KOPT-K1 (cell line): ENCODE results near the gene DLST.

Experiments
- H3K27ac ChIP-seq: fragments of 200-600 bp; sonication (generic); 2 replicates; pipeline ENCODE4 v1.5.1; 2016; ENCODE audit warnings: antibody characterized with exemption, mild to moderate bottlenecking, low read depth, low read length; ENCODE audit not compliant: poor library complexity, severe bottlenecking
- H3K36me3 ChIP-seq: fragments of 200-600 bp; sonication (generic); 2 replicates; pipeline ENCODE4 v1.5.1; 2017; ENCODE audit warnings: antibody characterized with exemption, mild to moderate bottlenecking, low read length, moderate library complexity; ENCODE audit not compliant: insufficient read depth
- H3K9me3 ChIP-seq: fragments of 200-600 bp; sonication (generic); 2 replicates; pipeline ENCODE4 v1.5.1; 2017; ENCODE audit warnings: antibody characterized with exemption, low read length, mild to moderate bottlenecking; ENCODE audit not compliant: insufficient read depth, poor library complexity, severe bottlenecking

The DLST gene

GRCh38 chr14:74945261-74945851 is 63.6 kb downstream of the DLST start:
- no peak overlapping the region for H3K27ac ChIP-seq
- H3K36me3 ChIP-seq, result no peaks in the 10 kb centered on the region
- H3K9me3 ChIP-seq, result no peaks in the 10 kb centered on the region

DNA sequence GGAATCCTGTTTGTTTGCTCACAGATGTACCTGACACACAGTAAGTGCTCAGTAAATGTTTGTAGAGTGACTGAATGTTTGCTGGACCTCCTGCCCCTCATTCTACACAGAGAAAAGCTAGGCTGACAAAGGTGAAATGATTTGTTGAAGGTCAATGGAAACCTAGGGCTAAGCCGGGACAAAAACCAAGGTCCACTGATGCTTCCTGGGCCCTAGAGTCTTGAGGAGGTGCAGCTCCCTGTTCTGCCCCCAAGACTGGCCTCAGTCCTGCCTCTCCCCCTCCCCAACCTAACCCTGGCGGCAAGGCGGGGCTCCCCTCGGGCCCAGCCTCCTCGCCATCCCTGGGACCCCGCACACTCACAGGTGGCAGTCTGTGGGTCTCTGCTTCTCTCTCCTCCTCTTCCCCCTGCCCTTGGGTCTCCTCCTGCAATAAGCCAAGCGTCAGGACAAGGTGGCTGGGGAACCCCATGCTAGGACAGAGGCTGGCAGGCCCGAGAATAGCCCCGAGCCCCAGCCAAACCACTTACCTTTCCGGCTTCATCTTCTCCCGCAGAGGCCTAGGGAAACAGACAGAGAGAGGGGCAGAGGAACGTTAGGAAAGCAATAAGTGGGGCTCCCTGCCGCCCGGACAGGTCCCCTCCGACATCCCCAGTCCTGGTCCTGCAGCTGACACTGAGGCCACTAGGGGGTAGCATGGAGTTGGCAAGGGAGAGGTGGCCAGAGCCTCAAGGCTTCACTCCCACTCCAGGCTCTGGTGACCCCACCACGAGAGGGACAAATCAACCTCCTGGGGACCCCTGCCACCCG is 64.3 kb downstream of the DLST start:
- no peaks in the 10 kb centered on the region for H3K36me3 ChIP-seq
- H3K27ac ChIP-seq, result no peak overlapping the region
- H3K9me3 ChIP-seq, result no peaks in the 10 kb centered on the region

DNA sequence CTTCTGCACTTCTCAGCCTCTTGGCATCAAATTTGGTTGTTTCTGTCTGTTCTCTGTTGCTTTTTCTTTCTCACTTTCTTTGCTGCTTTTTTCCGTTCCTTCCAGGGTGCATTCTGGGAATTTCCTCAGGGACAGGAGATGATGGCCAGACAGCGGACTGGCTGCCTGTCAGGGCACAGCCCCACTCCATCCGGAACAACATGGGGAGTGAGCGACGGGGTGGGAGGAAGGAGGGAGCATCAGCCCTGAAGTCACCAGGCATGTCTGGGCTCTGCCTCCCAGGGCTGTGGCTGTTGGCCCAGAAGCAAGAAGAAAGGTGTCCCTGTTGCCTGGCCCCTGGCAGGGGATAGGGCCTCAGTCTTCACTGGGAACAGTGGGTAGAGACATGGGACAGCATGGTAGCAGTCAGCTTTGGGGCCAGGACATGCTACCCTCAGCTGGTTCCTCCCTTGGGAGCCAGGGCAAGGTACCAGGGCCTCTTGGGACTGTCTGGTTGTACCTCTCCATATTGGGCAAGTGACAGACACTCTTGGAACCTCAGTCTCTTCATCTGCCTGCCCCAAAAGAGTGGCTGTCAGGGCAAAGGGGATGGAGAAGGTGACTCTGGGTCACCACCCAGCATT is 65.1 kb downstream of the DLST start:
- H3K9me3 ChIP-seq, result no peaks in the 10 kb centered on the region
- no peak overlapping the region for H3K27ac ChIP-seq
- no peaks in the 10 kb centered on the region for H3K36me3 ChIP-seq

DNA sequence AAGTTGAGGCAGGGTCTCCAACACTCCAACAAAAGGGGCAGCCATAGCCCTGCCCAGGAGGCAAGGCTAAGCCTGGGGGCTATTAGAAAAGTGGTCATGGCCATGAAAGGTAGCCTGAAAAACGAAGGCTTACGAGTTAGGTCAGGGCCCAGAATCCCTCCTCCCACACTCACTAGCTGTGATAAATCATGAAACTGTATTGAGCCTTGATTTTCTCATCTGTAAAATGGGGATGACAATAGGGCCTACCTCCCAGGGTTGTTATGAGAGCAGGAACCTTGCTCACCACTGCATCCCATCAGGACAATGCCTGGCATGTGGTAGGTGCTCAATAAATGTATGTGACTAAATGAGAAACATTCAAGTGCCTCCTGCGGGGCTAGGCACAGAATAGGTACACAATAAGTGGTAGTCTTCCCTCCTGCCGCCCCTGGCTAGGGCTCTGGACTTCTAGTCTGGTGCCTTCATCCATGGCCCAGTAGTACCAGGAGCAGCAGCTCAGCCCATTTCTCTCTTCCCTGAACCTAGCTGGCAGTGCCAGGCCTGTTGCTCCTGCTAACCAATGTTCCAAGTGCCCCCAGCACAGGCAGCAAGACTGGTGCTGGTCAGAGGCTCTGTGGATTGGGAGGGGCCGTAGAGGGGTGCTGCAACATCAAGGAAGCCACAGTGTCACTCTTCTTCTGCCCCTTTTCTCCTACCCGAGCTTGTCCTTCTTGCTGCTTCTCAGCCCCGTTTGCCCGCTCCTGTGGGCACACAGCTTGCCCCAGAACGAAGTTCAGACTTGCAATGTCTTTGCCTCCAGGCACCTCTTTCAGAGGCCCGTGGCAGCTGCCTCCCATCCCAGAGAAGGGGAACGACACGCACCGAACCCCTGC is 65.9 kb downstream of the DLST start:
- no peaks in the 10 kb centered on the region for H3K36me3 ChIP-seq
- no peaks in the 10 kb centered on the region for H3K9me3 ChIP-seq
- no peak overlapping the region for H3K27ac ChIP-seq

DNA sequence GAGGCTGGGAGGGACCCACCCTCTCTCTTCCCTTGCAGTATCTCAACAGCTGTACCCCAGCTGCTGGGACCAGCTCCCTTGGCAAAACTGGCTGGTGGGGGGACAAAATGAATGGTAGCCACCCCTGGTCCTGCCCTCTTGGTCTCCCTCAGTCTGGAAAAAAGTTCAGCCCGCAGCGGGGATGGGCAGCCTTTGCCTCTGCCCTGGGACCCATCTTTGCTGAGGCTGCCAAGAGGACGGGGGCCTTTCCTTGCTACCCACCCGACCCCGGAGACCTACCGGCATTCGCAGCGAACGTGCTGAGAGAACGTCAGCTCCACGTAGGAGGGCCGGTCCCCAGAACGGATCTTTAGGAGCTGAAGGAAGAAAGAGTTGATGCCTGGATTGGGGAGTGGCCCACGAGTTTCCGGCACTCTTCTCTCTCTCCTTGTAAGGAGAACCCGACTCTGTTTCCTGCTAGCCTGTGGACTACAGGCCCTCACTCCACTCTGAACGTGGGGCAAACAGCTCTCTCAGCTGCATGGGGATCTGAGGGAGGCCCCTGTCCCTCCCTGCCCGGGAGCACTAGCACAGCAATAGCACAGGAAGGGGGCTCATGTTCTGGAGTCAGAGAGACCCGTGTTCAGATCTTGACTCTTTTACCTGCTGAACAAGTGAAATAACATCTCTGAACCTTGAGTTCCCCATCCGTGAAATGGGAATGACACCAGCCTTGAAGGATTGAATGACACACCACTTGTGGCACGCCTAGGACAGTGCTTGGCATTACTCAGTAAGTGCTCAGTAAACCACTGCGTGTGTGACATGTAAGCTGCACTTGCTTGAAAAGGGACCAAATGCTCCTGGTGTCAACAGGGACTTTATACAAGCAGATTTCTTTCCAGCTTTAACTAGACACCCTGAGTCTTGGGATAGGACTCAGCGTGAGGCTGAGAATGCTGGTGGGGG is 66.8 kb downstream of the DLST start:
- Histone ChIP-seq H3K27ac (no peak overlapping the region), H3K9me3 (no peaks in the 10 kb centered on the region), H3K36me3 (no peaks in the 10 kb centered on the region)

DNA sequence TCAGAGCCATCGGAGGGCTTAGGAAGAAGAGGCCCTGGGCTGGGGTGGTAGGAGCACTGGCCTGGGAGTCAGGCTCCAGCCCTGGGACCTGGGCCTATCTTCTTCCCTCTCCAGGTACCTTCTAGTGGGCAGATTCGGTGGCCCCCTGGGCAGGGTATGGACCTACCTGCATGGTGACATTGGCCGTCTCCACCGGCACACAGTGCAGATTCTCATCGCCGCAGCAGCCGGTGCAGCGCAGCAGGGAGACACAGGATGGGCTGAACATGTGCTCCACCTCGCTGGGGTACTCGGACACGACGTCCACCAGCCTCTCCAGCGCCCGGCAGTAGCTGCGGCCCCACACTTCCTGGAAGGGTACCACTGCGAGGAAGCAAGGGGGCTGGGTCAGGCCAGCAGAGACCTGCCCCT is 67.5 kb downstream of the DLST start:
- Histone ChIP-seq H3K36me3 (no peaks in the 10 kb centered on the region), H3K9me3 (no peaks in the 10 kb centered on the region), H3K27ac (no peak overlapping the region)

DNA sequence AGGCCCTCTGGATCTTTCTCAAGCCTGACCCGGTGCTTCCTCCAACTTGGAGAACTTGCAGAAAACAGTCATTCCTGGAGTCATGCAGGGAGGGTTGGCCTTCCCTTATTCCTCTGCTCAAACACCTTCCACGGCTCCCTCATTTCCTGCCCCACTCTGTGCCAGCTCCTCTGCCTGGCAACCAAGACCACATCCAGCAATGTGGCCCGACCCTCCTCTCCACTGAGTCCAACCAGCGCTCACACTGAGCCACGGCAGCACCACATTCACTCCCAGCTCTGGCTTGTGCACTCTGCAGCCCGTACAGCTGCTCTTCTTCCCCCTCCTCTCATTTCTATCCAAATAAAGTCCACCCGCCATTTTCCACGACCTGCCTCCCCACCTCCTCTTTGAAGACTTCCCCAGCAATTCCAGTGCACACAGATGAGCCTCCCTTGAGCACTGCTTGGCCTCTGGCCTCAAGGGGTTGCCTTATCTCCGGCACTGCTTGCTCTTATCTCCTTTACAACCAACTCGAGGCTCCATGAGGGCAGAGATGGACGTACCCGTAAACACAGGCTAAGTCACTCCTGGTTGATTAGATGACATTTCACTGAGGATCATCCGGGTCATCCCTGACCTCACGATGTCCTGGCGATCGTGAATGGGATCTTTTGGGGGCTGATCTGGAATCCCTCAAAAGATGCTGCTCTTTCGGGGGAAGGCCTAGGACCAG is 68.3 kb downstream of the DLST start:
- Histone ChIP-seq H3K9me3 (no peaks in the 10 kb centered on the region), H3K27ac (no peak overlapping the region), H3K36me3 (no peaks in the 10 kb centered on the region)

GRCh38 chr14:74950795-74951442 is 69.2 kb downstream of the DLST start:
- no peaks in the 10 kb centered on the region for H3K36me3 ChIP-seq
- H3K27ac ChIP-seq, result no peak overlapping the region
- H3K9me3 ChIP-seq, result no peaks in the 10 kb centered on the region

- H3K27ac ChIP-seq, result no peak overlapping the region
- no peaks in the 10 kb centered on the region for H3K9me3 ChIP-seq
- no peaks in the 10 kb centered on the region for H3K36me3 ChIP-seq
These were observed 69.9 kb downstream of the DLST start for GRCh38 chr14:74951443-74952179.

GRCh38 chr14:74952180-74952665 is 70.5 kb downstream of the DLST start:
- no peaks in the 10 kb centered on the region for H3K9me3 ChIP-seq
- H3K36me3 ChIP-seq, result no peaks in the 10 kb centered on the region
- H3K27ac ChIP-seq, result no peak overlapping the region

- no peaks in the 10 kb centered on the region for H3K36me3 ChIP-seq
- H3K27ac ChIP-seq, result no peak overlapping the region
- H3K9me3 ChIP-seq, result no peaks in the 10 kb centered on the region
These were observed 71.2 kb downstream of the DLST start for GRCh38 chr14:74952697-74953484.
